Right cardiac atrium (tissue), 5 donors: ENCODE results near the gene PRCP. TPM values are rescaled to one million over a fixed set of nuclear protein-coding genes. Genes with fewer than 3 reads are reported as not detected.
"Not testable (repeated sequence)": the region's sequence is repeated elsewhere in the genome, so short reads cannot be mapped to it uniquely, and the experiment has no call there.

Source experiments
- ATAC-seq, 2 donors: fragments of 200-7000 bp; cut with Tn5 transposase; one replicate each; pipeline versions ENCODE4 v1.8.0 to v1.9.1; 2020; ENCODE audit warnings: moderate library complexity in 2 of 2, mild to moderate bottlenecking in 1 of 2
- DNase-seq, 3 donors: peaks; one replicate each; pipeline ENCODE4 v3.0.0-alpha.2; 2020
- H3K27ac ChIP-seq: one replicate; pipeline ENCODE4 v1.5.1; 2013; ENCODE audit warnings: mild to moderate bottlenecking, low read length, control low read depth, moderate library complexity
- H3K27me3 ChIP-seq: one replicate; pipeline ENCODE4 v1.6.1; 2013; ENCODE audit not compliant: control insufficient read depth, insufficient read depth
- H3K4me1 ChIP-seq: one replicate; pipeline ENCODE4 v1.6.1; 2013; ENCODE audit warnings: low read length; ENCODE audit not compliant: control insufficient read depth, insufficient read depth
- H3K4me3 ChIP-seq: one replicate; pipeline ENCODE4 v1.5.1; 2013; ENCODE audit warnings: low read length, control low read depth
- H3K9me3 ChIP-seq: one replicate; pipeline ENCODE4 v1.6.1; 2013; ENCODE audit warnings: low read length; ENCODE audit not compliant: control insufficient read depth
- WGBS: extraction: QIAGEN DNeasy Blood & Tissue Kit; methylation state at CpG from one replicate; pipeline ENCODE4 v1.1.7; 2013; 5-methylcytosine and 5-hydroxymethylcytosine counted together
- intact Hi-C, 4 donors: fragments of 100-400 bp; cut with DNase I; formaldehyde crosslinking; loops; one replicate each; pipeline versions ENCODE4 v1.11.0 to v1.14.0; 2022 to 2023
- polyA plus RNA-seq: library from polyadenylated mRNA; stranded (reverse); fragments of 200-250 nt; gene quantifications from one replicate; pipeline ENCODE4 v1.2.3, GENCODE V29; 2013
- total RNA-seq, 4 donors: library from RNA; stranded (reverse); fragmentation: NEBNext Ultra II Directional; extraction: Animal tissue kit (Norgen Biotek cat#: 25700); gene quantifications; one replicate each; pipeline ENCODE4 v1.2.1, GENCODE V29; 2021
- donor health status: healthy with polysubstance abuse.
- donor health status: DM: no; HTN: yes; CAD: no.
- donor health status: DM: no; HTN: no; CAD: no.
- donor health status: DM: no; HTN: yes; CAD: no; lungs with severe emphysema.
- donor health status: DM: yes; HTN: yes; CAD: no.

PRCP gene
- total and polyA plus RNA-seq, 5 donors = 69.1 to 100 (median 84.3) TPM

DNA sequence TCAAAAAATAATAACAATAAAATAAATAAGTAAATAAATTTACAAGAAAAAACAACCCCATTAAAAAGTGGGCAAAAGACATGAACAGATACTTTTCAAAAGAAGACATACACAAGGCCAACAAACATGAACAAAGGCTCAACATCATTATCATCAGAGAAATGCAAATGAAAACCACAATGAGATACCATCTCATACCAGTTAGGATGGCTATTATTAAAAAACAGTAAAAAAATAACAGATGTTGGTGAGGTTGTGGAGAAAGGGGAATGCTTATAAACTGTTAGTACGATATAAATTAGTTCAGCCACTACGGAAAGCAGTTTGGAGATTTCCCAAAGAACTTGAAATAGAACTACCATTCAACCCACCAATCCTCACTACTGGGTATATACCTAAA lies 44.6 kb downstream of the PRCP start:
- over 99% methylated on average over 2 of the region's 2 CpGs for WGBS
- no peaks in the 10 kb centered on the region for H3K9me3 ChIP-seq
- intact Hi-C loops = loop anchor here in 1 of 4 donors (10.0 kb wide), 1 partner anchor 131 kb away; no protein-coding TSS in a partner anchor
- H3K4me3 ChIP-seq = no peak overlapping the region
- H3K4me1 ChIP-seq = no peaks in the 10 kb centered on the region
- no peak for ATAC-seq
- no peak overlapping the region for H3K27ac ChIP-seq
- H3K27me3 ChIP-seq = no peaks in the 10 kb centered on the region
- no peak for DNase-seq

DNA sequence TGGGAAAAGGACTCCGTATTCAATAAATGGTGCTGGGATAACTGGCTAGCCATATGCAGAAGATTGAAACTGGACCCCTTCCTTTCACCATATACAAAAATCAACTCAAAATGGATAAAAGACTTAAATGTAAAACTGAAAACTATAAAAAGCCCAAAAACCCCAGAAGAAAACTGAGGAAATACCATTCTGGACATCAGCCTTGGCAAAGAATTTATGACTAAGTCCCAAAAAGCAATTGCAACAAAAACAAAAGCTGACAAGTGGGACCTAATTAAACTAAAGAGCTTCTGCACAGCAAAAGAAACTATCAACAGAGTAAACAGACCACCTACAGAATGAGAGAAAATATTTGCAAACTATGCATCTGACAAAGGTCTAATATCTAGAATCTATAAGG lies 45.3 kb downstream of the PRCP start:
- H3K4me1 ChIP-seq = not testable (repeated sequence)

DNA sequence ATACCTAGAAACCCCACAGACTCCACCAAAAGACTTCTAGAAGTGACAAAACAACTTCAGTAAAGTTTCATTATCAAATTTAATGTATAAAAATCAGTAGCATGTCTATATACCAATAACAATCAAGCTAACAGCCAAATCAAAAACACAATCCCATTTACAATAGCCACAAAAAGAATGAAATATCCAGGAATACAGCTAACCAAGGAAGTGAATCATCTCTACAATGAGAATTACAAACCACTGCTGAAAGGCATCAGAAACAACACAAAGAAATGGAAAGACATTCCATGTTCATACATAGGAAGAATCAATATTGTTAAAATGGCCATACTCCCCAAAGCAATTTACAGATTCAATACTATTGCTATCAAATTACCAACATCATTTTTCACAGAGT lies 46.0 kb downstream of the PRCP start:
- ATAC-seq (no peak), DNase-seq (no peak)
- Histone ChIP-seq H3K4me3 (no peak overlapping the region), H3K9me3 (no peaks in the 10 kb centered on the region), H3K27ac (no peak overlapping the region), H3K27me3 (no peaks in the 10 kb centered on the region), H3K4me1 (no peaks in the 10 kb centered on the region)
- intact Hi-C loops = loop anchor here in 1 of 4 donors (10.0 kb wide), 1 partner anchor 129 kb away; no protein-coding TSS in a partner anchor

More for the DNA sequence above, 45.3 kb downstream of the PRCP start:
- not testable (repeated sequence) for H3K27me3 ChIP-seq, DNase-seq, H3K4me3 ChIP-seq, H3K9me3 ChIP-seq, H3K27ac ChIP-seq, ATAC-seq
- intact Hi-C loops = loop anchor here in 1 of 4 donors (10.0 kb wide), 1 partner anchor 130 kb away; no protein-coding TSS in a partner anchor
- 95% methylated on average over 1 of the region's 1 CpG for WGBS

DNA sequence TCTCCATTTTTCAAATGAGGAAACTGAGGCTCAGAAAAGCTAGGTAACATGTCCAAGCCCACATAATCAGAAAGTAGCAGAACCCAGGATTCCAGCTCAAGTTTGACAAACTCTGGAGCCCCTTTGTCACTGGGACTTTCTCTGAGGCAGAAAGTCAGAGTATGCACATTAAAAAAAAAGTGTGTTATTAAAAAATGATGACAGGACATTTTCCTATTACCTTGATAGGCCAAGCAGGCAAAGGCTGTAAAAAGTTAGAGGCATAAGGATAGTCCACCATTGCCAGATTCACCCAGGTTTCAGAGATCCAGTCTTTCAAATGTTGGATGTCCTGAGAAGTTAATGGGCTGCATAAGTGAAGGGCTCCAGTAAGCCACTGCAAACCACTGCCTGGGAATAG lies 51.4 kb downstream of the PRCP start:
- Histone ChIP-seq H3K27ac (no peak overlapping the region), H3K4me1 (no peaks in the 10 kb centered on the region), H3K4me3 (no peak overlapping the region), H3K27me3 (no peaks in the 10 kb centered on the region), H3K9me3 (no peaks in the 10 kb centered on the region)
- ATAC-seq (no peak), DNase-seq (no peak)
- intact Hi-C loops = no loop called here

DNA sequence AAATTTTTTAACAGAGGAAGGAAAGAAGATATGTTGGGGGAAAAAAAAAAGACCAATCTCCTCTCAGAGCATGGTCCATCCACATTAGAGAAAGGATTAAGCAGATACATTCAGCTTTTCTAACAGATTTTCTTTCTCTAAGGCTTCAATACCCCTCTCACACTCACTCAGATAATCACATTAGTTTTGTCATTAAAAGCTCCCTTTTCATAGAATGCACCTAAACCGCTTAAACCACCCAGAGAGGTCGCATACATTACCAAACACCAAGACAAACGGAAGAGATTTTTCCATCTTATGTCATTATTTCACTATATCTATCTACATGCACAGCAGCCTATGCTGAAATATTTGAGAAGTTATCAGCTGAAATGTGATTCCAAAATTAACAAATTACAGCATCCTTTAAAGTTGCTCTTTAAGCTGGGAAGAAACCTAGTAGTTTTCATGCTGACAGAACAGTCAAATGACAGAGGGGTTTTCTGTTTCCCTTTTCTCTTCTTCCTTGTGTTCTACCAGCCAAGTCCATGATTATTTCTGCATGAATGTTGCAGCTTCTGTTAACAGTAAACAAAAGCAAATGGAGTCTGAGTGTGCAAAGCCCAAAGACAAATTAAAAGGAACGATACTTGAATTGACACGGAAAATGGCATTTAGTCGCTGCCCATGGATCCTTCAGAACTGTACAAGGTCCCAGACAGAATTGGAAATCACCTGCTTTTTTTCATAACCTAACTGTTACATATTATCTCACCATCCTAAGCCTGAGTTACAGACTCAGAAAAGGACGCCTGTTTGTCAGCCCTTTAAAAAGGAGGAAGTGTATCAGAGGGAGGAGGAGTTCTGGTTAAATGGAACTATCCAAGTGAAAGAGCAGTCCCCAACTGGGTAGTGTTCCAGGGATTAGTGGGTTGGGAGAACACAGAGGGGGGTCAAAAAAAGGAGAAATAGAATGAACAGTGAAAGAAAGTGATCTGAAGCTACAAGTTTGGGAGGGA lies 54.6 kb downstream of the PRCP start:
- Histone ChIP-seq H3K27me3 (no peaks in the 10 kb centered on the region), H3K27ac (no peak overlapping the region), H3K9me3 (no peaks in the 10 kb centered on the region), H3K4me1 (peaks cover 5% of the 10 kb centered on the region), H3K4me3 (no peak overlapping the region)
- ATAC-seq (peak in 1 of 2 donors; percentile 44), DNase-seq (no peak)
- whole genome bisulfite sequencing = 64% methylated on average over 7 of the region's 7 CpGs
- intact Hi-C loops = no loop called here

DNA sequence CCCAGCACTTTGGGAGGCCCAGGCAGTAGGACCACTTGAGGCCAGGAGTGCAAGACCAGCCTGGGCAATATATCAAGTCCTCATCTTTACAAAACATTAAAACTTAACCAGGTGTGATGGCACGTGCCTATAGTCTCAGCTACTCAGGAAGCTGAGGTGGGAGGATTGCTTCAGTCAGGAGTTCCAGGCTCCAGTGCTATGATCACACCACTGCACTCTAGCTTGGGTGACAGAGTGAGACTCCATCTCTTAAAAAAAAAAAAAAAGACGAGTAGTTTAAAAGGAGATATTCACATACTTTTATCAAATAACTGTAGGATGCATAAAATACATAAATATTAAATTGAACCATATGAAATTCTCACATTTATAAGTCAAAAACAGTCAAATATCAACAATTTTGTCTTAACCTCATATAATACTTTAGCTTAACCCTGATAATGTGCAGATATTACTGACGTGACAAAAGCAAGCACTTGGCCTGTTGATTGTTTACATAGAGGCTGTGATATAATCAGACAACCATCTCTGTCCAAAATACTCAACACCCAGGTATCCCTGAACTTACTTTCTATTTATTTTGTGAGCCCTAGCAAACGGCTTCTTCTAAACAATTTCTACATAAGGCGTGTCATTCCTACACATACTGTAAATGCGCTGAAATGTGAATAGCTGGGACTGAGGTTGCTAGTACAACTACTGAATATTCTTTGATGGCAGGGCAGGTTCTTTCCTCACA lies 57.0 kb downstream of the PRCP start:
- 77% methylated on average over 6 of the region's 6 CpGs for WGBS
- ATAC-seq (no peak), DNase-seq (no peak)
- H3K4me3 ChIP-seq = no peak overlapping the region
- H3K27me3 ChIP-seq = no peaks in the 10 kb centered on the region
- H3K4me1 ChIP-seq = peaks cover 5% of the 10 kb centered on the region
- H3K9me3 ChIP-seq = no peaks in the 10 kb centered on the region
- intact Hi-C loops = no loop called here
- peak overlapping the region; percentile 68 for H3K27ac ChIP-seq

DNA sequence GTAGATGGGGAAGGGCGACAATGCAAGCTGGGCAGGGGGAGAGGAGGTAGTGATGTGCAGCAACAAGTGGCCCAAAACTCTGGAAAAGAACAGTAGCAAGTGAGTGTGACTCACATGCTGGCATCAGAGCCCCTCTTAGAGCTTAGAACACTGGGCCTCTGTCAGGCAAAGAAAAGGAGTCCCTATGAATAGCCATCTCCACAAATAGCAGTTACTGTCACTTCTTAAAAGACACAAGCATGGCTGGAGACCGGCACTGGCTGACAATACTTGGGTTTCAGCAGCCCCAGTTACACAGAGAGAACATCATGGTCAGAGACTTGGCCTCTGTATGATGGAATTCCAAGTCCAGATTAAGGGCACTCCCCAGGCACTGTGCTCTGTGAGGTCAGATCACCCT lies 58.2 kb downstream of the PRCP start:
- peaks cover 5% of the 10 kb centered on the region for H3K4me1 ChIP-seq
- intact Hi-C loops = no loop called here
- no peaks in the 10 kb centered on the region for H3K9me3 ChIP-seq
- H3K4me3 ChIP-seq = no peak overlapping the region
- H3K27me3 ChIP-seq = no peaks in the 10 kb centered on the region
- ATAC-seq = peak; percentile 78 to 84
- WGBS = 58% methylated on average over 2 of the region's 2 CpGs
- DNase-seq = peak in 1 of 3 donors; percentile 12
- H3K27ac ChIP-seq = peak overlapping the region; percentile 93

DNA sequence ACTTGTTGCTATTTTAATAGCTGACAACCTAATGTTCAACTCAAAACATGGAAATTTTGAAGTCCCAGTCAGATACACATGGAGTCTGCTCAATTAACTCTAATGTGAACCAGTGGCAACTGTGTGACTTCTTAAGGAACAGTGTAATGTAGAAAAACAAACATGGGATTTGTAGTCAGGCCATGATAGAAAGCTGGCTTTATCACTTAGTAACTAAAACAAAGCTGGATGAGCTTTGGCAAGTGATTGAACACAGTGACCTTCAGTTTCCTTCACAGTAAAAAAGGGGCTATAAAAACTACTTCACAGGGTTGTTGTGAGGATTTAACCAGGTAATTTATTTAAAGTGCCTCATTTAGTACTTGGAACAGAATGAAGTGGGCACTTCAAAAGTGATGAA lies 62.6 kb downstream of the PRCP start:
- DNase-seq = no peak
- Histone ChIP-seq H3K27me3 (no peaks in the 10 kb centered on the region), H3K4me3 (no peak overlapping the region), H3K4me1 (peaks cover 5% of the 10 kb centered on the region), H3K9me3 (no peaks in the 10 kb centered on the region), H3K27ac (no peak overlapping the region)
- ATAC-seq = no peak
- intact Hi-C loops = no loop called here

DNA sequence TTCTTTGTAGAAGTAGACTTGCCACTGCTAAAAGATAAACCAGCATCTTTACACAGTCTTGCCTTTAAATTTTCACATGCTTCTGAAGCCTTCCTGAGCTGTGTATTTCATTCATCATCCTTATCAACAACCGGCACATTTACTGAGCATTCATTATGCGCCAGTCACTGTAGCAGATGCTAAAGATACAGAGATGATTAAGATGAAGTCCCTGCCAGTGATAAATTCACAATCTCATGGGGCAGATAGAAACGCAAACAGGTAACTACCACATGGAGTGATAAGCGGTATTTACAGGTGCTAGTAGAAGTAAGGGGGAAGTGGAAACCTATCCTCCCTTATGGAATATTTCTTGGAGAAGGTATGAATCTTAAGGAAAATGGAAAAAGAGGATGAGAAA lies 67.2 kb downstream of the PRCP start:
- DNase-seq (no peak), ATAC-seq (no peak)
- H3K9me3 ChIP-seq = no peaks in the 10 kb centered on the region
- 90% methylated on average over 4 of the region's 4 CpGs for WGBS
- no peaks in the 10 kb centered on the region for H3K4me1 ChIP-seq
- H3K4me3 ChIP-seq = no peak overlapping the region
- intact Hi-C loops = no loop called here
- H3K27me3 ChIP-seq = no peaks in the 10 kb centered on the region
- no peak overlapping the region for H3K27ac ChIP-seq

DNA sequence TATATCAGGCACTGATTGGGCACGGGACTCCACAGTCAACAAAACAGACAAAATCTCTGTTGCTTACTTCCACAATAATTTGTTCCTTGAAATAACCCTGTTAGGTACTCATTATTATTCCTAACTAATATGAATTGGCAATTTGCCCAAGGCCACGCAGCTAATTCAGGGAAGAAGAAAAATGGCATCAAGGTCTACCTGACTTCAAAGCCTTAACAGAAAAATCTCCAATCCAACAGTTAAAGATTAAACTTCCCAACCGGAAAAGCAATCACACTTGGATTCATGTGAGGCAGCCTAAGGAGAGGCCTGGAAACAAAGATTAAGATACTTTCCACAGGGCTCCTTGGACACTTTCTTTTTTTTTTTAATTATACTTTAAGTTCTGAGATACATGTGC lies 68.9 kb downstream of the PRCP start:
- ATAC-seq = no peak
- H3K4me3 ChIP-seq = no peak overlapping the region
- H3K27ac ChIP-seq = no peak overlapping the region
- H3K4me1 ChIP-seq = no peaks in the 10 kb centered on the region
- intact Hi-C loops = no loop called here
- DNase-seq = no peak
- H3K27me3 ChIP-seq = no peaks in the 10 kb centered on the region
- no peaks in the 10 kb centered on the region for H3K9me3 ChIP-seq
- 82% methylated on average over 3 of the region's 3 CpGs for WGBS

DNA sequence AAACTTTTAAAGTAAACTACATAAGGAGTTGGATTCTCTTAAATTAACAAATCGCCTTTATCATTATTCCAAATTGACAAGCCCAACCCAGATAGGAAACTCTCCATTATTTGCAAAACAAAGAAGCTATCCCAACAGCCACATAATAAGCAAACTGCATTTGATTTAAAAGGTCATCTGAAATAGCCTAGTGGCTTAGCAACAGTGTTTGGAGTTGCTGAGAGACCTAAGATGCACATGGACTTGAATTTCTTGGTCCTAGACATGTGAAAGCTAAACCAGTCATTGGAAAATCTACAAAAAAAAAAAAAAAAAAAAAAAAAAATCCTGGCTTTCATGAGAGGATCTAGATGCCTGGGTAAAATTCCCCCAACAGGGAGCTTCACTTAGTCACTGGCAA lies 69.5 kb downstream of the PRCP start:
- Histone ChIP-seq H3K9me3 (no peaks in the 10 kb centered on the region), H3K4me3 (no peak overlapping the region), H3K27me3 (no peaks in the 10 kb centered on the region), H3K4me1 (no peaks in the 10 kb centered on the region), H3K27ac (no peak overlapping the region)
- intact Hi-C loops = no loop called here
- 94% methylated on average over 1 of the region's 1 CpG for WGBS
- DNase-seq = no peak
- no peak for ATAC-seq
